Cardiac muscle cell (in vitro differentiated cells and primary cell): ENCODE data around the gene CTNNA2. TPM values are rescaled to one million over a fixed set of nuclear protein-coding genes. Genes with fewer than 3 reads are reported as not detected.

ENCODE experiments used
- DNase-seq, 2 donors: peaks; one replicate each; pipeline versions ENCODE4 v3.0.0 to v3.0.0-alpha.2; 2010 to 2017; ENCODE audit warnings: low read depth in 1 of 2, low spot score in 1 of 2
- H3K27ac ChIP-seq: fragments of 200-600 bp; sonication (generic); 2 replicates; pipeline ENCODE4 v1.5.1; 2016
- H3K27me3 ChIP-seq: fragments of 200-600 bp; sonication (generic); 2 replicates; pipeline ENCODE4 v1.6.0; 2016; ENCODE audit warnings: control low read depth
- H3K36me3 ChIP-seq: fragments of 200-600 bp; sonication (generic); 2 replicates; pipeline ENCODE4 v1.5.1; 2016; ENCODE audit warnings: control low read depth
- H3K4me1 ChIP-seq: fragments of 200-600 bp; sonication (generic); 2 replicates; pipeline ENCODE4 v1.8.1; 2017; ENCODE audit warnings: low read depth, mild to moderate bottlenecking, mixed run types
- H3K4me3 ChIP-seq: fragments of 200-600 bp; sonication (generic); 2 replicates; pipeline ENCODE4 v1.5.1; 2016; ENCODE audit warnings: mild to moderate bottlenecking
- H3K9me3 ChIP-seq: fragments of 200-600 bp; sonication (generic); 2 replicates; pipeline ENCODE4 v1.5.1; 2017; ENCODE audit warnings: low read depth, mild to moderate bottlenecking, control low read depth
- CTCF ChIP-seq: IDR thresholded peaks from 2 replicates; pipeline ENCODE4 v1.5.1; 2012; ENCODE audit warnings: low read depth, mild to moderate bottlenecking, low read length
- polyA plus RNA-seq: library from polyadenylated mRNA; unstranded; fragments of >200 nt; fragmentation: Nextera tagmentation; extraction: Ambion mirVana; gene quantifications from 2 replicates; pipeline ENCODE4 v1.2.1, GENCODE V29; 2016
- total RNA-seq: library from RNA; depleted of rRNA; stranded (reverse); fragments of >200 nt; gene quantifications from 2 replicates; pipeline ENCODE4 v1.2.3, GENCODE V29; 2016

The CTNNA2 gene
- total and polyA plus RNA-seq, 2 experiments from 2014 or later, result 7.4 to 17.4 TPM

DNA sequence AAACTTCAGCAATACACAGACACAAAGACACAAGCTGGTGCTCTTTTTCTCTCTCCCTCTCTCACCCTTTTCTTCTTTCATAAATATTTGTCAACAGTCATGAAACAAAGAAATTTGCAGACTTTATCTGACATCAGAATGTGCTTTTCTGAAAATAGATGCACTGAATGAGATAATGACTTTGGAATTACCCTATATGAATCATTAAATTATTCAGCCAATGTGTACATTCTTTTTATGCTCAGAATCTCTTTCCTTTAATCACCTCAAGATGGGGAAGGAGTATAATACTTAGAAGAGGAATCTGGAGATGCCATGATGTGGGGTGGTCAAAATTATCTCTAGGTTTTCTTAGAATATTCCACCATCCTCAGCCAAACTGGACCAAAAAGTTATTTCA lies 501.8 kb downstream of the CTNNA2 start:
- Histone ChIP-seq H3K9me3 (no peaks in the 10 kb centered on the region), H3K27ac (no peak overlapping the region), H3K4me3 (no peak overlapping the region), H3K27me3 (no peaks in the 10 kb centered on the region), H3K4me1 (peaks cover 5% of the 10 kb centered on the region), H3K36me3 (no peaks in the 10 kb centered on the region)
- no peak for TF ChIP-seq CTCF
- DNase-seq, result no peak

- Histone ChIP-seq H3K27me3 (no peaks in the 10 kb centered on the region), H3K4me3 (no peak overlapping the region), H3K27ac (no peak overlapping the region), H3K9me3 (no peaks in the 10 kb centered on the region), H3K36me3 (no peaks in the 10 kb centered on the region), H3K4me1 (peaks cover 5% of the 10 kb centered on the region)
- TF ChIP-seq CTCF, result no peak
- DNase-seq, result no peak
Observed at GRCh38 chr2:80016171-80016570, 503.3 kb downstream of the CTNNA2 start.

DNA sequence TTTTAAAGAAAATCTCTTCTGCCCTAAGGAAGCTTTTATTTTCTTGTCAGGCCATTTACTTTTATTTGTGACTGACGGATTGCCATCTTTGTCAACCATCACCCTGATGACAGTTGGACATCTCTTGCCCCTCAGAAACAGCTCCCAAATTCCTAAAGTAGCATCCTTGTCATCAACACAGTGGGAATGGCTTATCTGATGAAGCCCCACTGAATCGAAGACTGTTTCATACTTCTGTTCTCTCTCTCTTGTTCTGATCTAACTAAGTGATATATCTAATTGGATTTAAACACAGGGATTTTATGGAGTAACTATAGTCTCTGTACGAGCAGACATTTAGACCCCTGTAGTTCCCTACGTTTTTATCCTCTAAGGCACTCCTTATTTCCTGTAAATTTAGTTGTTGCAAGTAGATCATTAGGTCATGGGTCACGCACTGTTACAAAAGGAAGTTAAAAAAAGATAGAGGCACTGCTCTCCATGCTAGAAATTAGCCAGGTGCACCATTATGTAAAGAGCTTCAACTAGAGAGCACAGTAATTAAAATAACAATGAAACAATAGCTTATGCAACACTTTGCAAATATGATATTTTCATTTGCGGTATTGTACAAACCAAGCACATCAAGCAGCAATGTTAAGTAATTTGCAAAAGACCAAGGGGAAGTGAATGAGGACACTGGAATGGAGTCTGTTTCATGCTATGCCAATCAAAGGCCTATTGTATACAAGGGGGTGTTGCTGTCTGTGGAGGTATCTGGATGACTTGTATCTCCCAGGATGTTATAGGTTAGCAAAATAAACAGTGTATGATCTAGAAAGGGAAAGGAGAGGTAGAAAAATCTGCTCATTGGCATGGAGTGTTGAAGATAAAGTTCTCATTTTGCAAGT lies 507.0 kb downstream of the CTNNA2 start:
- H3K4me1 ChIP-seq, result no peaks in the 10 kb centered on the region
- H3K9me3 ChIP-seq, result no peaks in the 10 kb centered on the region
- H3K4me3 ChIP-seq, result no peak overlapping the region
- H3K27me3 ChIP-seq, result no peaks in the 10 kb centered on the region
- no peaks in the 10 kb centered on the region for H3K36me3 ChIP-seq
- no peak overlapping the region for H3K27ac ChIP-seq
- no peak for DNase-seq
- no peak for TF ChIP-seq CTCF

GRCh38 chr2:80022018-80022417 lies 509.2 kb downstream of the CTNNA2 start:
- Histone ChIP-seq H3K4me1 (no peaks in the 10 kb centered on the region), H3K27me3 (no peaks in the 10 kb centered on the region), H3K36me3 (no peaks in the 10 kb centered on the region), H3K4me3 (no peak overlapping the region), H3K27ac (no peak overlapping the region), H3K9me3 (no peaks in the 10 kb centered on the region)
- no peak for DNase-seq
- TF ChIP-seq CTCF, result no peak

DNA sequence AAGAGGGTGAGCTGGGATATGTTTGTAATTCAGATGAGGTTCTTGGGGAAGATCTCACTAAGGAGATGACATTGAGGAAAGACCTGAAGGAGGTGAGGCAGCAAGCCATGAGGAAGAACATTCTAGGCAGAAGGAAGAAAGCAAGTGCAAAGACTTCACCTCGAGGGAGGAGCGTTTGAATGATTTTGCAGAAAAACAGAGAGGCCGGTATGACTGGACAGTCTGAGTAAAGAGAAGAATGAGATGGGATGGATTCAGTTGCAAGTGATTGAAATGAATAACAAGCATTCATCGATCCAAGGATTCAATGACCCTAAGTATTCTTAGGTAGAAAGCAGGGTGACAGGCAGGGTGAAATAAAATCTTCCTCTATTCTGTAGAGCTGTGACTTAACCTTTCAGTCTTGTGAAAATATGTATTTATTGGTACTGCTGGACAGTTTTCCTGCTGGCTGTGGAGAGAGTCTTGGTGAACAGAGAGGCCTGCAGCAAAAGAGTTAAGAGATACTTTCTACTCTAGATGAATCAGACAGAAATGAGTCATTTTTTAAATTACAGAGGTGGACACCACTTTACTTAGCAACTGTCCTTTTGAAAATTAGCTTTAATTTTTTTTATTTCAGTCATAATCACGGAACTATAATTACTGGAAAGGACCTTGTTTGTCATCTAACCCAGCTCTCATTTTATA lies 513.3 kb downstream of the CTNNA2 start:
- TF ChIP-seq CTCF, result no peak
- Histone ChIP-seq H3K4me3 (no peak overlapping the region), H3K36me3 (no peaks in the 10 kb centered on the region), H3K9me3 (no peaks in the 10 kb centered on the region), H3K4me1 (no peaks in the 10 kb centered on the region), H3K27ac (no peak overlapping the region), H3K27me3 (no peaks in the 10 kb centered on the region)
- DNase-seq, result no peak
